Endodermal cell (in vitro differentiated cells): ENCODE measurements around the gene BICD1. TPM values are rescaled to one million over a fixed set of nuclear protein-coding genes. Genes with fewer than 3 reads are reported as not detected.

Experiments used
- DNase-seq: peaks from one replicate; pipeline ENCODE4 v3.0.0-alpha.2; 2017
- H3K27ac ChIP-seq: 2 replicates; pipeline ENCODE4 v1.5.1; 2013; ENCODE audit warnings: mild to moderate bottlenecking, low read depth, low read length, moderate library complexity
- H3K27me3 ChIP-seq: 2 replicates; pipeline ENCODE4 v1.6.1; 2013; ENCODE audit warnings: mild to moderate bottlenecking, low read length, moderate library complexity; ENCODE audit not compliant: insufficient read depth, control insufficient read depth, poor library complexity, severe bottlenecking
- H3K36me3 ChIP-seq: 2 replicates; pipeline ENCODE4 v1.7.0; 2013; ENCODE audit warnings: mild to moderate bottlenecking, low read length, moderate library complexity; ENCODE audit not compliant: control insufficient read depth, insufficient read depth
- H3K4me1 ChIP-seq: one replicate; pipeline ENCODE4 v1.7.0; 2013; ENCODE audit warnings: low read length; ENCODE audit not compliant: control insufficient read depth, insufficient read depth
- H3K4me3 ChIP-seq: 2 replicates; pipeline ENCODE4 v1.5.1; 2013; ENCODE audit warnings: mild to moderate bottlenecking, low read length, moderate library complexity
- H3K9ac ChIP-seq: 2 replicates; pipeline ENCODE4 v1.6.1; 2013; ENCODE audit warnings: mild to moderate bottlenecking, low read length, moderate library complexity; ENCODE audit not compliant: poor library complexity, severe bottlenecking; ENCODE audit errors: extremely low read depth
- H3K9me3 ChIP-seq: 2 replicates; pipeline ENCODE4 v1.6.1; 2013; ENCODE audit warnings: mild to moderate bottlenecking, low read length, moderate library complexity; ENCODE audit not compliant: control insufficient read depth
- H3K27ac Mint-ChIP-seq: 2 replicates; pipeline ENCODE4 v1.8.0; 2020; ENCODE audit warnings: mixed read lengths
- H3K27me3 Mint-ChIP-seq: 2 replicates; pipeline ENCODE4 v1.8.0; 2021; ENCODE audit warnings: mild to moderate bottlenecking, mixed read lengths; ENCODE audit not compliant: insufficient read depth
- H3K36me3 Mint-ChIP-seq: 2 replicates; pipeline ENCODE4 v1.8.0; 2020; ENCODE audit warnings: low read depth, mixed read lengths
- H3K4me1 Mint-ChIP-seq: 2 replicates; pipeline ENCODE4 v1.8.0; 2020; ENCODE audit warnings: mixed read lengths
- H3K4me3 Mint-ChIP-seq: 2 replicates; pipeline ENCODE4 v1.8.0; 2020; ENCODE audit warnings: mild to moderate bottlenecking, moderate library complexity, mixed read lengths
- H3K9me3 Mint-ChIP-seq: 2 replicates; pipeline ENCODE4 v1.8.0; 2020; ENCODE audit warnings: mild to moderate bottlenecking, mixed read lengths
- WGBS, 2 experiments: methylation state at CpG; one replicate each; pipeline versions ENCODE4 v1.1.5 to v1.1.7; 2013; ENCODE audit warnings: missing lambda C conversion rate in 2 of 2, mixed read lengths in 1 of 2; ENCODE audit not compliant: insufficient coverage in 1 of 2, insufficient read length in 1 of 2; 5-methylcytosine and 5-hydroxymethylcytosine counted together
- total RNA-seq, 2 donors: library from RNA; stranded (reverse); fragmentation: NEBNext Ultra II Directional in 1 of 2; extraction: Animal tissue kit (Norgen Biotek cat#: 25700) in 1 of 2; gene quantifications; 2 replicates in 1 of 2; 3 replicates in 1 of 2; pipeline ENCODE4 v1.2.1, GENCODE V29; 2021
- TF ChIP-seq, protein P1 (sequence below): fragments of 200-600 bp; sonication (generic); conservative IDR thresholded peaks from 2 replicates; pipeline ENCODE4 v1.5.0; 2021; ENCODE audit warnings: antibody characterized with exemption, mild to moderate bottlenecking

The BICD1 gene
- total RNA-seq, 2 donors from 2014 or later: 56.0 to 101 TPM

DNA sequence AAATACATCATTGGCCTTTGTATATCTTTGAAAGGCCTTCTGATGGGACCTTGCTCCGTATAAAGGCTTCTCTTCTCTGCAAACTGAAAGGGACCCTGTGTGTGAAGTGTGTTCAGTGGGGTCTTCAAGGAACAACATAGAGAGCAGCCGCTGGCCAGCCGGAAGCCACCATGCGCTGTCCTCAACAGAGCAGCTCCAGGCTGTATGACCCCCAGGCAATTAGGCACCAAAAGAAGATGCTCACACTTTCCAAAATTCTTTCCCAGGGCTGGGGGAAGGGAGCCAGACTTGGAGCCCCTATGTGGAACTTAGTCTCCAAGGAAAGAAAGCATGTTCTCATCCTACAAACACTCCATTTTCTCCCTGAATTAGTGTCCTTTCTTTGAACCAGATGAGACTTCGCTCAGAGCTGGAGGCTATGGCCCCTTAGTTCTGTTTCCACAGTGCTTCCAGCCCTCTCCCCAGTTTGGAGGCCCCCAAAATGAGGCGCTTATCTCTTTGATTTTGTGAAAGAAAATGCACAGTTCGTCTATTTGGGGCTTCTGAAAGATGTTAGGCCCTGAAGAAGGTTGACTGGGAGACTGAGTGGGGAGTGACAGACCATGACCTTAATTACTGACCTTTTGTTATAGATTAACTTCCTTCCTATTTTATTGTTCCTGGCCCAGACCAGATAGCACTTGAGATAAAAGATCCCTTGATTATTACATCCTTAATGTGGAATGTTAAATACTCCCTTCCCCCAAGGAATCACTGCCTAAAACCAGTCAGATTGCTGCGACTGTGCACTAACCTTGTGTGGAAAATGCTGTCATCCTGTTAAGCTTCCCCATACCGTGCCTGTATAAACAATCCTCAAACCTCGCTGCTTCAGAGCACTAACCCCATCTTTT lies 164.4 kb downstream of the BICD1 start:
- peaks cover 25% of the 10 kb centered on the region for H3K4me1 ChIP-seq
- Mint-ChIP-seq H3K27ac (peak overlapping the region; percentile 85), H3K4me3 (peak overlapping the region; percentile 12), H3K4me1 (peaks cover 45% of the 10 kb centered on the region), H3K9me3 (no peaks in the 10 kb centered on the region), H3K36me3 (peaks cover 14% of the 10 kb centered on the region), H3K27me3 (no peaks in the 10 kb centered on the region)
- peak overlapping the region; percentile 42 for H3K4me3 ChIP-seq
- peak overlapping the region; percentile 88 for H3K27ac ChIP-seq
- peak overlapping the region; percentile 5 for H3K9ac ChIP-seq
- TF ChIP-seq, protein P1, sequence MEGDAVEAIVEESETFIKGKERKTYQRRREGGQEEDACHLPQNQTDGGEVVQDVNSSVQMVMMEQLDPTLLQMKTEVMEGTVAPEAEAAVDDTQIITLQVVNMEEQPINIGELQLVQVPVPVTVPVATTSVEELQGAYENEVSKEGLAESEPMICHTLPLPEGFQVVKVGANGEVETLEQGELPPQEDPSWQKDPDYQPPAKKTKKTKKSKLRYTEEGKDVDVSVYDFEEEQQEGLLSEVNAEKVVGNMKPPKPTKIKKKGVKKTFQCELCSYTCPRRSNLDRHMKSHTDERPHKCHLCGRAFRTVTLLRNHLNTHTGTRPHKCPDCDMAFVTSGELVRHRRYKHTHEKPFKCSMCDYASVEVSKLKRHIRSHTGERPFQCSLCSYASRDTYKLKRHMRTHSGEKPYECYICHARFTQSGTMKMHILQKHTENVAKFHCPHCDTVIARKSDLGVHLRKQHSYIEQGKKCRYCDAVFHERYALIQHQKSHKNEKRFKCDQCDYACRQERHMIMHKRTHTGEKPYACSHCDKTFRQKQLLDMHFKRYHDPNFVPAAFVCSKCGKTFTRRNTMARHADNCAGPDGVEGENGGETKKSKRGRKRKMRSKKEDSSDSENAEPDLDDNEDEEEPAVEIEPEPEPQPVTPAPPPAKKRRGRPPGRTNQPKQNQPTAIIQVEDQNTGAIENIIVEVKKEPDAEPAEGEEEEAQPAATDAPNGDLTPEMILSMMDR: no peak
- 75 to 86% methylated on average over 3 to 10 of the region's 10 CpGs for WGBS, 2 experiments
- H3K36me3 ChIP-seq: no peaks in the 10 kb centered on the region
- no peaks in the 10 kb centered on the region for H3K9me3 ChIP-seq
- peak; percentile 69 for DNase-seq
- H3K27me3 ChIP-seq: no peaks in the 10 kb centered on the region

DNA sequence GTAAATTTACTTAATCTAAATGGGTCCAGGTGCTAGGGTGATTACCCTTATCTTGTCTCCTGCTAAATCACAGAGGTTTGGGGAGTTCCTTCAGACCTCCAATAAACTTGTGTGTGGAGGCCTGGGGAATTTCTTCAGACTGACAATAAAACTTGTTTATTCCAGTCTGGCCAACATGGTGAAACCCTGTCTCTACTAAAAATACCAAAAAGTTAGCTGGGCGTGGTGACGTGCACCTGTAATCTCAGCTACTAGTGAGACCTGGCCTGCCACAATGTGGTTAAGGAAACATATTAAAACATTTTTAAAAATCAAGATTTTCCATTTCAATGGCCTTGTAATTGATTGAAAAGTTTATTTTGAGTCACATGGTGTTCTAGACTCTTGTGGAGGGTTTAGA lies 165.8 kb downstream of the BICD1 start:
- peaks cover 25% of the 10 kb centered on the region for H3K4me1 ChIP-seq
- H3K4me1 Mint-ChIP-seq: peaks cover 45% of the 10 kb centered on the region
- DNase-seq: no peak
- no peak overlapping the region for H3K27ac ChIP-seq
- no peaks in the 10 kb centered on the region for H3K36me3 ChIP-seq
- peaks cover 15% of the 10 kb centered on the region for H3K36me3 Mint-ChIP-seq
- H3K27ac Mint-ChIP-seq: peak overlapping the region; percentile 85
- no peaks in the 10 kb centered on the region for H3K9me3 Mint-ChIP-seq
- H3K27me3 Mint-ChIP-seq: no peaks in the 10 kb centered on the region
- peak overlapping the region; percentile 16 for H3K4me3 Mint-ChIP-seq
- H3K27me3 ChIP-seq: no peaks in the 10 kb centered on the region
- TF ChIP-seq, protein P1: no peak
- peak overlapping the region; percentile 34 for H3K4me3 ChIP-seq
- H3K9me3 ChIP-seq: no peaks in the 10 kb centered on the region
- WGBS, 2 experiments: 75% methylated on average over 2 of the region's 2 CpGs; no CpG with 5 or more reads in 1 of the 2 experiments
- H3K9ac ChIP-seq: no peak overlapping the region

DNA sequence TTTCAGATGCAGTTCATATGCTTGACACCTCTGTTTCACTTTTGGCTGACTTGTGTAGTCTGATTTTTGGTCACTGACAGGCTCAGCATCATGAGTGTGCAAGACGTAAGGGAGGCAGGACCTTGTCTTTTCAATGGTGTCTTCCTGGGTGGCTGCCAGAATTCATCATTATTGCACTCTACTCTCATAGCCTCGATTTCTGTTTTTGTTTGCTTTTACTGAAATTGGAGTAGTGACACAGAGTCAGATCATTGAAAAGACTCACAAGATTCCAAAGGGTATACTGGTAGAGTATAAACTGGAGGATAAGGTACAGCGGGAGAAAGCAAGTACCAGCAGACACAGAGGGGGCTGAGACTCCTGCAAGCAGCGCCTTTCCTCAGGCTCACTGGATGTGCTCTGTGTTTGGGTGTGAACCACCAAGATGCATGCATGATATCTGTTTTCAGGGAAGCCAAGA lies 166.4 kb downstream of the BICD1 start:
- Histone ChIP-seq H3K27me3 (no peaks in the 10 kb centered on the region), H3K9me3 (no peaks in the 10 kb centered on the region), H3K36me3 (no peaks in the 10 kb centered on the region), H3K27ac (no peak overlapping the region), H3K4me3 (peak overlapping the region; percentile 34), H3K4me1 (peaks cover 25% of the 10 kb centered on the region), H3K9ac (no peak overlapping the region)
- TF ChIP-seq, protein P1: no peak
- 87 to 100% methylated on average over 2 to 4 of the region's 4 CpGs for WGBS, 2 experiments
- H3K4me1 Mint-ChIP-seq: peaks cover 45% of the 10 kb centered on the region
- no peaks in the 10 kb centered on the region for H3K9me3 Mint-ChIP-seq
- H3K27ac Mint-ChIP-seq: peak overlapping the region; percentile 85
- H3K27me3 Mint-ChIP-seq: no peaks in the 10 kb centered on the region
- H3K4me3 Mint-ChIP-seq: peak overlapping the region; percentile 16
- H3K36me3 Mint-ChIP-seq: peaks cover 14% of the 10 kb centered on the region
- DNase-seq: no peak
